ENCODE data around the gene SLC15A4. TPM values are rescaled to one million over a fixed set of nuclear protein-coding genes. Genes with fewer than 3 reads are reported as not detected.

The SLC15A4 gene
- total RNA-seq, 1 donor from 2014 or later = 29.3 TPM

- H3K27ac Mint-ChIP-seq (ENCODE audit: unreplicated experiment) = no peak overlapping the region
- H3K27me3 Mint-ChIP-seq (ENCODE audit: unreplicated experiment) = no peaks in the 10 kb centered on the region
- peaks cover 3% of the 10 kb centered on the region for H3K36me3 Mint-ChIP-seq (ENCODE audit: unreplicated experiment)
- H3K4me3 Mint-ChIP-seq (ENCODE audit: unreplicated experiment) = no peak overlapping the region
- no peaks in the 10 kb centered on the region for H3K9me3 Mint-ChIP-seq (ENCODE audit: unreplicated experiment)
- no peak for DNase-seq (ENCODE audit: extremely low spot score, unreplicated experiment)
- TF ChIP-seq CTCF (IDR thresholded peaks at IDR 0.05) = no peak
- peaks cover 48% of the 10 kb centered on the region for H3K4me1 Mint-ChIP-seq (ENCODE audit: unreplicated experiment)
Measured at GRCh38 chr12:128820253-128820652, 3.5 kb downstream of the SLC15A4 start.

DNA sequence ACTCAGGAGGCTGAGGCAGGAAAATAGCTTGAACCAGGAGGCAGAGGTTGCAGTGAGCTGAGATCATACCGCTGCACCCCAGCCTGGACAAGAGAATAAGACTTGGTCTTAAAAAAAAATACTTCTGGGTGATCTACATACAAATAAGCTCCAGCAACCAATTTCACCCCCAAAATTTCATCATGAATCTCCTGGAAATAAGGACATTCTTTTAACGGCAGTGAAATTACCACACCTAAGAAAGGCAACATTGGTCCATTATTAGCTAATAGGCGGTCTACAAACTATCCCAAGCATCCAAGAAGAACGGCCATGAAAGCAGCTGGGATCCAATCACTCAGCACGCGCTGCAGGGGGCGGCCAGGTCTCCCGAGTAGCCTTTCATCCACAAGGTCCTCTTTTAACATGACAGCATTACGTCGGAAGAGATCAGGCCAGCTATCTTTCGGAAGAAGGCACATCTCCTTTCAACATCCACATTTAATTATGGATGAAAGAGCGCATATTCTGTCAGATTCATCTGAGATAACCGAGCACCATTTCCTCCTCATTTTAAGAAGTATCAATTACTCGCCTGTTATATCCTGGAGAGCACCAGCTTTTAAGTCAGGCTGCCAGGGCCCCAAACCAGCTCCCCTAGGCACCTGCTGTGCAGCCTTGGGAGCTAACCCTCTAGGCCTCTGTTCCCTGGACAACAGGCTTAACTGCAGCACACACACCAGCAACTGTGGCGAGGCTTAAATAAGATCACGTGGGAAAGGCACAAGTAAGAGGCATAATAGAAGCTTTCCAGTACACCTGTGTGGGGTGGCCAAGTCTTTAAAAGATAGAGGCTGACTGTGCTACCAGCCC, 4.2 kb downstream of the SLC15A4 start:
- H3K27ac Mint-ChIP-seq (ENCODE audit: unreplicated experiment) = no peak overlapping the region
- peaks cover 43% of the 10 kb centered on the region for H3K4me1 Mint-ChIP-seq (ENCODE audit: unreplicated experiment)
- no peaks in the 10 kb centered on the region for H3K9me3 Mint-ChIP-seq (ENCODE audit: unreplicated experiment)
- H3K36me3 Mint-ChIP-seq (ENCODE audit: unreplicated experiment) = peaks cover 3% of the 10 kb centered on the region
- no peak for TF ChIP-seq CTCF (IDR thresholded peaks at IDR 0.05)
- DNase-seq (ENCODE audit: extremely low spot score, unreplicated experiment) = no peak
- no peaks in the 10 kb centered on the region for H3K27me3 Mint-ChIP-seq (ENCODE audit: unreplicated experiment)
- H3K4me3 Mint-ChIP-seq (ENCODE audit: unreplicated experiment) = no peak overlapping the region

DNA sequence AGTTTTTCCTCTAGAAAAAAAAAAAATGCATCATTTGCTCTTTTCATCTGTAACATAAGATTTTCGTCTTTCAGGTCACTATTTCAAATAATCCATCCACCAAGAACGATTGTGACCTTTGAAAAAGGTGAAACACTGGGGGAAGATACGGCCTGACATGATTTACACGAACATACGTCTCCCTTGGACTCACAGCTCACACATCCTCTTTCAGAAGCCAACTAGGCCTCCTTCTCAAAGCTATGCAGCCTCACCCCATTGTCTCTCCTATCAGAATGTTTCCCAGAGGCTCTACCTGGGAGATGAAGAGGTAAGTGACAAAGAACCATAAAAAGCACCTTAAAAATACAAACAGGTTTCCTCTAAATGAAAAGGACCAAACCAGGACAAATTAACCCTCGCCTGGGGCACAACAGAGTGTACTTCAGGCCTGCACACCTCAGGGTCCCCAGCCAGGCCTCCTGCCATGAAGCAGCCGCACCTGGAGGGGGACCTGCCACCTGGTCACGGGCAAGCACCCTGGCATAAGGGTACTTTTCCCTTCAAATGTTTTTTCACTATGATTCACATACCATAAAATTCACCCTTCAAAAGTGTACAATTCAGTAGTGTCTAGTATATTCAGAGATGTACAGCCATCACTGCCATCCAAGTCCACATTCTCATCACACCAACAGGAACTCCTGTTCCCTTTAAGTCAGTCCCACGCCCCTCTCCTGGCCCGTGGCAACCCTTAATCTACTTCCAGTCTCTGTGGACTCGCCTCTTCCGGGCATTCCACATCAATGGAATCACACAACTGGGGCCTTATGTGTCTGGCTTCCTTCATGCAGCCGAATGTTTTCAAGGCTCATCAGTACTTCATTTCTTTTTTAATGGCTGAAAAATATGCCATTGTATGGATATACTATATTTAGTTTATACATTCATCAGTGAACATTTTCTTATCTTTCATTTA, 5.4 kb downstream of the SLC15A4 start:
- DNase-seq (ENCODE audit: extremely low spot score, unreplicated experiment) = no peak
- Mint-ChIP-seq H3K9me3 (ENCODE audit: unreplicated experiment) (no peaks in the 10 kb centered on the region), H3K4me3 (ENCODE audit: unreplicated experiment) (no peak overlapping the region)

GRCh38 chr12:128817111-128818015, 6.4 kb downstream of the SLC15A4 start:
- Mint-ChIP-seq H3K27me3 (ENCODE audit: unreplicated experiment) (no peaks in the 10 kb centered on the region), H3K4me1 (ENCODE audit: unreplicated experiment) (peaks cover 42% of the 10 kb centered on the region), H3K4me3 (ENCODE audit: unreplicated experiment) (no peak overlapping the region), H3K36me3 (ENCODE audit: unreplicated experiment) (peaks cover 8% of the 10 kb centered on the region), H3K27ac (ENCODE audit: unreplicated experiment) (peak overlapping the region; percentile 82), H3K9me3 (ENCODE audit: unreplicated experiment) (no peaks in the 10 kb centered on the region)
- TF ChIP-seq CTCF (IDR thresholded peaks at IDR 0.05) = no peak
- DNase-seq (ENCODE audit: extremely low spot score, unreplicated experiment) = no peak

More for the DNA sequence above, 5.4 kb downstream of the SLC15A4 start:
- Mint-ChIP-seq H3K36me3 (ENCODE audit: unreplicated experiment) (peaks cover 5% of the 10 kb centered on the region), H3K4me1 (ENCODE audit: unreplicated experiment) (peaks cover 43% of the 10 kb centered on the region), H3K27me3 (ENCODE audit: unreplicated experiment) (no peaks in the 10 kb centered on the region), H3K27ac (ENCODE audit: unreplicated experiment) (peak overlapping the region; percentile 82)
- no peak for TF ChIP-seq CTCF (IDR thresholded peaks at IDR 0.05)
